DND-41 (cell line): ENCODE results near the gene ZNF581.

ENCODE experiments used
- EZH2 ChIP-seq: IDR thresholded peaks from 3 replicates; pipeline ENCODE4 v1.6.1; 2012; ENCODE audit warnings: borderline replicate concordance, low read depth, mild to moderate bottlenecking, moderate library complexity, low read length, inconsistent platforms; ENCODE audit not compliant: severe bottlenecking
- TF ChIP-seq, protein P1 (sequence below): IDR thresholded peaks from 2 replicates; pipeline ENCODE4 v1.5.1; 2012; ENCODE audit warnings: borderline replicate concordance, low read length, moderate library complexity, mild to moderate bottlenecking; ENCODE audit not compliant: poor library complexity, severe bottlenecking; ENCODE audit errors: extremely low read depth

DNA sequence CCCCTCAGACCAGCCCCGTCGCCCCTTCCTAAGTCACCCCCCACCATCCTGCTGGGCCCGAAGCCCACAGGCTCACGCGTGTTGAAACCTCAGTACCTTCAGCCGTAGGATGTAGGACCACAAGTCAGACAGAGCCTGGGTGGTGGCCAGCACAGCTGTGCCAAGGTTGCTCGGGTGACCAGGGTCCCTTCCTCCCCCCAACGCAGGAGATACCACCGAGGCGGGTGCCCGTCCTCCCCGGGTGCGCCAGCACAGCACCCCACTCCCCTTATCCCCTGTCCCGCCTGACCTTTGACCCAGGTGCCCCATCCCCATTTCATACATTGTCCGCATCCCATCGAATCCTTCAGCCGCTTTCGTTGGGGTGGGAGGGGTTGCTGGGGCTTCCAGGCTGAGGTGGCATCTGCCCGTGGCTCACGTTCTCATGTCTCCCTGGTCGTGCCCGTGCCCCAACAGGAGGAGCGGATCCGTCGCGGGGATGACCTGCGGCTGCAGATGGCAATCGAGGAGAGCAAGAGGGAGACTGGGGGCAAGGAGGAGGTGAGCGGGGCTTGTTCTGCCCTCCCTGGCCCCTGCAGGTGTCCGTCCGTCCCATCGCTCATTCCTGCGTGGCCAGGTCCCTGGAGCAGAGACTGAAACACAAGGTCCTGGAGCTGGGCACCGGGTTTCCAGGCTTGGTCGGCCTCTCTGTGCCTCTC, 46.1 kb downstream of the ZNF581 start:
- TF ChIP-seq, protein P1, sequence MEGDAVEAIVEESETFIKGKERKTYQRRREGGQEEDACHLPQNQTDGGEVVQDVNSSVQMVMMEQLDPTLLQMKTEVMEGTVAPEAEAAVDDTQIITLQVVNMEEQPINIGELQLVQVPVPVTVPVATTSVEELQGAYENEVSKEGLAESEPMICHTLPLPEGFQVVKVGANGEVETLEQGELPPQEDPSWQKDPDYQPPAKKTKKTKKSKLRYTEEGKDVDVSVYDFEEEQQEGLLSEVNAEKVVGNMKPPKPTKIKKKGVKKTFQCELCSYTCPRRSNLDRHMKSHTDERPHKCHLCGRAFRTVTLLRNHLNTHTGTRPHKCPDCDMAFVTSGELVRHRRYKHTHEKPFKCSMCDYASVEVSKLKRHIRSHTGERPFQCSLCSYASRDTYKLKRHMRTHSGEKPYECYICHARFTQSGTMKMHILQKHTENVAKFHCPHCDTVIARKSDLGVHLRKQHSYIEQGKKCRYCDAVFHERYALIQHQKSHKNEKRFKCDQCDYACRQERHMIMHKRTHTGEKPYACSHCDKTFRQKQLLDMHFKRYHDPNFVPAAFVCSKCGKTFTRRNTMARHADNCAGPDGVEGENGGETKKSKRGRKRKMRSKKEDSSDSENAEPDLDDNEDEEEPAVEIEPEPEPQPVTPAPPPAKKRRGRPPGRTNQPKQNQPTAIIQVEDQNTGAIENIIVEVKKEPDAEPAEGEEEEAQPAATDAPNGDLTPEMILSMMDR = no peak
- TF ChIP-seq EZH2 = no peak
